GM12878 (cell line): ENCODE results near the gene RANBP9. TPM values are rescaled to one million over a fixed set of nuclear protein-coding genes. Genes with fewer than 3 reads are reported as not detected.

Source experiments
- E2F4 ChIP-seq: IDR thresholded peaks from 2 replicates; pipeline ENCODE4 v1.6.1; 2012; ENCODE audit warnings: low read depth, low read length, improper control_type of control experiment
- FOXK2 ChIP-seq: fragments of 450-650 bp; IDR thresholded peaks from 2 replicates; pipeline ENCODE4 v1.6.1; 2017; ENCODE audit warnings: mild to moderate bottlenecking, moderate library complexity
- LARP7 ChIP-seq: fragments of 450-650 bp; IDR thresholded peaks from 2 replicates; pipeline ENCODE4 v1.6.1; 2017; ENCODE audit warnings: mild to moderate bottlenecking
- MXI1 ChIP-seq: fragments of 150-350 bp; IDR thresholded peaks from 2 replicates; pipeline ENCODE4 v1.6.1; 2011; ENCODE audit warnings: low read depth, mild to moderate bottlenecking, inconsistent platforms, low read length, improper control_type of control experiment
- NFYA ChIP-seq: IDR thresholded peaks from 2 replicates; pipeline ENCODE4 v1.6.1; 2011; ENCODE audit warnings: low read depth, mild to moderate bottlenecking, low read length, improper control_type of control experiment, borderline replicate concordance
- NKRF ChIP-seq: fragments of 450-650 bp; conservative IDR thresholded peaks from 2 replicates; pipeline ENCODE4 v1.6.1; 2017; ENCODE audit warnings: mild to moderate bottlenecking, moderate library complexity
- POLR2AphosphoS2 ChIP-seq: IDR thresholded peaks from 2 replicates; pipeline ENCODE4 v1.6.1; 2011; ENCODE audit warnings: low read depth, mild to moderate bottlenecking, low read length, improper control_type of control experiment, moderate library complexity
- RAD21 ChIP-seq: IDR thresholded peaks from 2 replicates; pipeline ENCODE4 v1.6.1; 2011; ENCODE audit warnings: mild to moderate bottlenecking, low read depth, low read length, moderate library complexity; ENCODE audit not compliant: insufficient read depth
- ZZZ3 ChIP-seq: IDR thresholded peaks from 2 replicates; pipeline ENCODE4 v1.6.1; 2011; ENCODE audit warnings: low read depth; ENCODE audit not compliant: control insufficient read depth, insufficient read length
- polyA plus RNA-seq, 11 experiments: library from polyadenylated mRNA; depleted of rRNA in 4 of 11; unstranded in 6 of 11; stranded (reverse) in 5 of 11; fragments of >200 nt; fragmentation: Nextera tagmentation in 4 of 11; fragmentation: Illumina TruSeq in 1 of 11; extraction: Ambion mirVana in 4 of 11; extraction: Trizol in 1 of 11; gene quantifications; 1 replicate in 1 of 11; 2 replicates in 10 of 11; pipeline versions ENCODE4 v1.2.1 to v1.2.3, GENCODE V29; 2011 to 2016; ENCODE audit warnings: inconsistent platforms in 2 of 11, missing spikeins in 2 of 11, low read depth in 1 of 11
- total RNA-seq, 4 experiments: library from RNA; depleted of rRNA in 3 of 4; stranded (reverse); fragments of >200 nt in 3 of 4; fragmentation: Illumina TruSeq in 1 of 4; extraction: Trizol in 1 of 4; gene quantifications; 2 replicates each; pipeline versions ENCODE4 v1.2.1 to v1.2.3, GENCODE V29; 2013 to 2021
- TF ChIP-seq, protein P1 (sequence below): IDR thresholded peaks from 2 replicates; pipeline ENCODE4 v1.6.1; 2012; ENCODE audit warnings: improper control_type of control experiment, low read depth, low read length; ENCODE audit not compliant: insufficient replicate concordance

The RANBP9 gene
- total and polyA plus RNA-seq, 10 of the 15 experiments (the other 5 are each of a cell fraction or from before 2014, with no cell fraction given): 3.7 to 43.1 (median 16.2) TPM

GRCh38 chr6:13677878-13678254 is 33.8 kb downstream of the RANBP9 start (continued):
- TF ChIP-seq, protein P1, sequence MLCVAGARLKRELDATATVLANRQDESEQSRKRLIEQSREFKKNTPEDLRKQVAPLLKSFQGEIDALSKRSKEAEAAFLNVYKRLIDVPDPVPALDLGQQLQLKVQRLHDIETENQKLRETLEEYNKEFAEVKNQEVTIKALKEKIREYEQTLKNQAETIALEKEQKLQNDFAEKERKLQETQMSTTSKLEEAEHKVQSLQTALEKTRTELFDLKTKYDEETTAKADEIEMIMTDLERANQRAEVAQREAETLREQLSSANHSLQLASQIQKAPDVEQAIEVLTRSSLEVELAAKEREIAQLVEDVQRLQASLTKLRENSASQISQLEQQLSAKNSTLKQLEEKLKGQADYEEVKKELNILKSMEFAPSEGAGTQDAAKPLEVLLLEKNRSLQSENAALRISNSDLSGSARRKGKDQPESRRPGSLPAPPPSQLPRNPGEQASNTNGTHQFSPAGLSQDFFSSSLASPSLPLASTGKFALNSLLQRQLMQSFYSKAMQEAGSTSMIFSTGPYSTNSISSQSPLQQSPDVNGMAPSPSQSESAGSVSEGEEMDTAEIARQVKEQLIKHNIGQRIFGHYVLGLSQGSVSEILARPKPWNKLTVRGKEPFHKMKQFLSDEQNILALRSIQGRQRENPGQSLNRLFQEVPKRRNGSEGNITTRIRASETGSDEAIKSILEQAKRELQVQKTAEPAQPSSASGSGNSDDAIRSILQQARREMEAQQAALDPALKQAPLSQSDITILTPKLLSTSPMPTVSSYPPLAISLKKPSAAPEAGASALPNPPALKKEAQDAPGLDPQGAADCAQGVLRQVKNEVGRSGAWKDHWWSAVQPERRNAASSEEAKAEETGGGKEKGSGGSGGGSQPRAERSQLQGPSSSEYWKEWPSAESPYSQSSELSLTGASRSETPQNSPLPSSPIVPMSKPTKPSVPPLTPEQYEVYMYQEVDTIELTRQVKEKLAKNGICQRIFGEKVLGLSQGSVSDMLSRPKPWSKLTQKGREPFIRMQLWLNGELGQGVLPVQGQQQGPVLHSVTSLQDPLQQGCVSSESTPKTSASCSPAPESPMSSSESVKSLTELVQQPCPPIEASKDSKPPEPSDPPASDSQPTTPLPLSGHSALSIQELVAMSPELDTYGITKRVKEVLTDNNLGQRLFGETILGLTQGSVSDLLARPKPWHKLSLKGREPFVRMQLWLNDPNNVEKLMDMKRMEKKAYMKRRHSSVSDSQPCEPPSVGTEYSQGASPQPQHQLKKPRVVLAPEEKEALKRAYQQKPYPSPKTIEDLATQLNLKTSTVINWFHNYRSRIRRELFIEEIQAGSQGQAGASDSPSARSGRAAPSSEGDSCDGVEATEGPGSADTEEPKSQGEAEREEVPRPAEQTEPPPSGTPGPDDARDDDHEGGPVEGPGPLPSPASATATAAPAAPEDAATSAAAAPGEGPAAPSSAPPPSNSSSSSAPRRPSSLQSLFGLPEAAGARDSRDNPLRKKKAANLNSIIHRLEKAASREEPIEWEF: no peak
- TF ChIP-seq E2F4: no peak
- TF ChIP-seq NFYA: no peak
- TF ChIP-seq FOXK2: no peak
- TF ChIP-seq NKRF: no peak
- TF ChIP-seq MXI1: no peak
- TF ChIP-seq RAD21: no peak
- no peak for TF ChIP-seq LARP7
- TF ChIP-seq ZZZ3: no peak
- TF ChIP-seq POLR2AphosphoS2: no peak
